Calu3 (cell line): ENCODE data around the gene KRT7. TPM values are rescaled to one million over a fixed set of nuclear protein-coding genes. Genes with fewer than 3 reads are reported as not detected.

Experiments
- BruUV-seq: library from RNA; stranded (reverse); fragments of 400-500 nt; replicated peaks from 2 replicates; lab custom pipeline; 2021; lab: Mats Ljungman, UMichigan
- CTCF ChIA-PET: fragments of 300-600 bp; sonication (Branson Sonifier 250); formaldehyde crosslinking; loops from one replicate; lab custom pipeline; 2022; ENCODE audit warnings: antibody characterized with exemption; lab: Charles Lee
- DNase-seq: peaks from one replicate; pipeline ENCODE4 v3.0.0; 2022
- H3K27ac Mint-ChIP-seq: one replicate; pipeline ENCODE4 v1.8.0; 2022; ENCODE audit warnings: mixed read lengths; ENCODE audit not compliant: unreplicated experiment
- H3K27me3 Mint-ChIP-seq: one replicate; pipeline ENCODE4 v1.8.0; 2022; ENCODE audit warnings: mixed read lengths; ENCODE audit not compliant: unreplicated experiment
- H3K36me3 Mint-ChIP-seq: one replicate; pipeline ENCODE4 v1.8.0; 2022; ENCODE audit warnings: mild to moderate bottlenecking, moderate library complexity, mixed read lengths; ENCODE audit not compliant: insufficient read depth, unreplicated experiment
- H3K4me1 Mint-ChIP-seq: one replicate; pipeline ENCODE4 v1.8.0; 2022; ENCODE audit warnings: mild to moderate bottlenecking, low read depth, mixed read lengths; ENCODE audit not compliant: unreplicated experiment
- H3K4me3 Mint-ChIP-seq: one replicate; pipeline ENCODE4 v1.8.0; 2022; ENCODE audit warnings: mild to moderate bottlenecking, low read depth, moderate library complexity, mixed read lengths; ENCODE audit not compliant: unreplicated experiment
- H3K9me3 Mint-ChIP-seq: one replicate; pipeline ENCODE4 v1.8.0; 2022; ENCODE audit warnings: low read depth, mixed read lengths; ENCODE audit not compliant: unreplicated experiment
- intact Hi-C: fragments of 100-400 bp; cut with micrococcal nuclease; formaldehyde crosslinking; loops from one replicate; pipeline ENCODE4 v1.10.0; 2022; ENCODE audit not compliant: unreplicated experiment
- total RNA-seq: library from RNA; stranded (reverse); gene quantifications from 2 replicates; pipeline ENCODE4 v1.2.3, GENCODE V29; 2022
- TF ChIP-seq, protein P1 (sequence below): fragments of 200-600 bp; IDR thresholded peaks from one replicate; pipeline ENCODE4 v1.8.0; 2022; ENCODE audit warnings: antibody characterized with exemption; ENCODE audit not compliant: unreplicated experiment

The KRT7 gene
- total RNA-seq, 1 experiment from 2014 or later = 2,828 TPM

- peaks cover 78% of the 10 kb centered on the region for H3K4me1 Mint-ChIP-seq
- BruUV-seq = no TSS peak
- DNase-seq = no peak
- H3K27ac Mint-ChIP-seq = no peak overlapping the region
- no peaks in the 10 kb centered on the region for H3K27me3 Mint-ChIP-seq
- no peak overlapping the region for H3K4me3 Mint-ChIP-seq
- intact Hi-C loops = no loop called here
- TF ChIP-seq, protein P1, sequence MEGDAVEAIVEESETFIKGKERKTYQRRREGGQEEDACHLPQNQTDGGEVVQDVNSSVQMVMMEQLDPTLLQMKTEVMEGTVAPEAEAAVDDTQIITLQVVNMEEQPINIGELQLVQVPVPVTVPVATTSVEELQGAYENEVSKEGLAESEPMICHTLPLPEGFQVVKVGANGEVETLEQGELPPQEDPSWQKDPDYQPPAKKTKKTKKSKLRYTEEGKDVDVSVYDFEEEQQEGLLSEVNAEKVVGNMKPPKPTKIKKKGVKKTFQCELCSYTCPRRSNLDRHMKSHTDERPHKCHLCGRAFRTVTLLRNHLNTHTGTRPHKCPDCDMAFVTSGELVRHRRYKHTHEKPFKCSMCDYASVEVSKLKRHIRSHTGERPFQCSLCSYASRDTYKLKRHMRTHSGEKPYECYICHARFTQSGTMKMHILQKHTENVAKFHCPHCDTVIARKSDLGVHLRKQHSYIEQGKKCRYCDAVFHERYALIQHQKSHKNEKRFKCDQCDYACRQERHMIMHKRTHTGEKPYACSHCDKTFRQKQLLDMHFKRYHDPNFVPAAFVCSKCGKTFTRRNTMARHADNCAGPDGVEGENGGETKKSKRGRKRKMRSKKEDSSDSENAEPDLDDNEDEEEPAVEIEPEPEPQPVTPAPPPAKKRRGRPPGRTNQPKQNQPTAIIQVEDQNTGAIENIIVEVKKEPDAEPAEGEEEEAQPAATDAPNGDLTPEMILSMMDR = no peak
- CTCF ChIA-PET = no interaction called here
- H3K36me3 Mint-ChIP-seq = peaks cover 32% of the 10 kb centered on the region
- peaks cover 3% of the 10 kb centered on the region for H3K9me3 Mint-ChIP-seq
Measured at GRCh38 chr12:52227606-52228166, 5.4 kb upstream of the KRT7 start.

- H3K9me3 Mint-ChIP-seq = peaks cover 3% of the 10 kb centered on the region
- H3K36me3 Mint-ChIP-seq = peaks cover 38% of the 10 kb centered on the region
- DNase-seq = no peak
- TF ChIP-seq, protein P1 = no peak
- CTCF ChIA-PET = no interaction called here
- H3K4me1 Mint-ChIP-seq = peaks cover 76% of the 10 kb centered on the region
- no peaks in the 10 kb centered on the region for H3K27me3 Mint-ChIP-seq
- H3K4me3 Mint-ChIP-seq = no peak overlapping the region
- no peak overlapping the region for H3K27ac Mint-ChIP-seq
- BruUV-seq = no TSS peak
- intact Hi-C loops = no loop called here
Measured at GRCh38 chr12:52228366-52228765, 4.7 kb upstream of the KRT7 start.

GRCh38 chr12:52228931-52229330 lies 4.1 kb upstream of the KRT7 start:
- Mint-ChIP-seq H3K27ac (no peak overlapping the region), H3K4me1 (peaks cover 70% of the 10 kb centered on the region), H3K9me3 (peaks cover 3% of the 10 kb centered on the region), H3K27me3 (no peaks in the 10 kb centered on the region), H3K4me3 (no peak overlapping the region), H3K36me3 (peaks cover 44% of the 10 kb centered on the region)
- no TSS peak for BruUV-seq
- no peak for DNase-seq
- TF ChIP-seq, protein P1 = no peak
- CTCF ChIA-PET = interaction anchor here (0.8 kb wide), 1 partner anchor 13 kb away, joined by 3 read pairs; no protein-coding TSS in a partner anchor
- intact Hi-C loops = no loop called here

GRCh38 chr12:52229836-52230343 lies 3.2 kb upstream of the KRT7 start:
- Mint-ChIP-seq H3K27me3 (no peaks in the 10 kb centered on the region), H3K27ac (peak overlapping the region; percentile 97), H3K9me3 (peaks cover 3% of the 10 kb centered on the region), H3K4me3 (peak overlapping the region; percentile 85), H3K36me3 (peaks cover 53% of the 10 kb centered on the region), H3K4me1 (peaks cover 61% of the 10 kb centered on the region)
- intact Hi-C loops = loop anchor here (2.0 to 10.0 kb wide), 2 partner anchors 13 to 55 kb away; no protein-coding TSS in a partner anchor
- no TSS peak for BruUV-seq
- CTCF ChIA-PET = interaction anchor here (0.8 to 1.1 kb wide), 2 partner anchors 14 to 37 kb away, joined by 3 to 5 read pairs; no protein-coding TSS in a partner anchor
- DNase-seq = no peak
- TF ChIP-seq, protein P1 = no peak
